Measurements from ENCODE around the gene MTHFR.

The MTHFR gene

DNA sequence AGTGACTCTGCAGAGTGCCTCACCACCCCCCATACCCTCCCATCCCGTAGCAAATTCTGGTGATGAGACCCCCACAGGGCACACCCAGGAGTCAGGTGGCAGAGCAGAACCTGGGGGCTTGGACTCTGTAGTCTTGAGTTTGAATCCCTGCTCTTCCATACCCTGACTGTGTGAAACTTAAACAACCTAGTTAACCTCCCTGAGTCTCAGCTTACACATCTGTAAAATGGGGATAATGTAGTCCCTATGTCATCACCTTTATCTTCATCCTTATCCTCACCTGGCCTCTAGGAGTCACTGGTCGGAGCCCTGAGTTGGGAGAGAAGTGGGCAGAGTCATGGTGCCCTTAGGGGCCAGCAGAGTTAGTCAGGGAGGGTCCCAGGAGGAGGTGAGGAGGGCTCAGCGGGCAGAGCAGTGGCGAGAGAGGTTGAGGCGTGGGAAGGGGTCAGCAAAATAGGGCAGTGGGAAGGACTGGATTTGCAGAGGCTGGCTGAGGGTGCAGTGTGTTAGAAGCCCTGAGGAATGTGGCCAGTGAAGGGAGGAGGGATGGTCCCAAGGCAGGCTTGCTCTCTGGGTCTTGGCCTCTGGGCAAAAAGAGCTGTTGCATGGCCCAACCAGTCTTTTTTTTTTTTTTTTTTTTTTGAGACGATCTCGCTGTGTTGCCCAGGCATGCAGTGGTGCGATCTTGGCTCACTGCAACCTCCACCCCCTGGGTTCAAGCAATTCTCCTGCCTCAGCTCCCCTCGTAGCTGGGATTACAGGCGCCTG, 25.2 kb downstream of the MTHFR start:
- no peak for DNase-seq (ENCODE audit: low read depth)

DNA sequence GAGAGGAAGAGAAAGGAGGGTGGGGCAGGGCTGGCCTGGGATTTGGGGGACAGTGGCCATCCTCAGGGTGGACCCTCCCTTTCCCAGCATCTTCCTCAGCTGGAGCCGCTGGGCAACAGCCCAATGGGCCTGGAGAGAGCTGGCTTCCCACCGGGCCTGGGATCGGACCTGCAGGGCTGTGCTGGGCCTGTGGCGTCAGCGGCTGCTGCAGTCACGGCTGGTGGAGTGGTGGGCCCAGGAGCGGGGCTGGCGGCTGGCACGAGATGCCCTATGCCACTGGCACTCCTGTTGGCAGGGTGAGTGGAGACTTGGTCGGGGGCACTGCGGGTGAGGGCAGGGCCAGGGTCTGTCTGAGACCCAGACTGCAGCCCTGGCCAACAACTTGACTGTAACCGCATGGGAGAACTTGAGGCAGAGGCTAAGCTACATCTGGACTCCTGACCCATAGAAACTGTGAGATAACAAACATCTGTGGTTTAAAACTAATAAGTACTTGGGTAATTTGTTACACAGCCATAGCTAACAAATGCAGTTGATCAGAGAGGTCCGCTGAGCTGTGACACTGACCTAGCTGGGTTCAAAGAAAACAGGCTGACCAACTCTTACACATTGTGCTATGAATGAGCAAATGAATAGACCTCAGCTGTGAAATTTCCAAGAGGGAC, 25.9 kb downstream of the MTHFR start:
- DNase-seq (ENCODE audit: low read depth) = no peak

- DNase-seq (ENCODE audit: low read depth) = no peak
Observed at GRCh38 chr1:11778844-11779623, 26.7 kb downstream of the MTHFR start.

- DNase-seq (ENCODE audit: low read depth) = no peak
Observed at GRCh38 chr1:11778336-11778735, 27.4 kb downstream of the MTHFR start.

GRCh38 chr1:11777658-11778322, 28.0 kb downstream of the MTHFR start:
- DNase-seq (ENCODE audit: low read depth) = no peak

DNA sequence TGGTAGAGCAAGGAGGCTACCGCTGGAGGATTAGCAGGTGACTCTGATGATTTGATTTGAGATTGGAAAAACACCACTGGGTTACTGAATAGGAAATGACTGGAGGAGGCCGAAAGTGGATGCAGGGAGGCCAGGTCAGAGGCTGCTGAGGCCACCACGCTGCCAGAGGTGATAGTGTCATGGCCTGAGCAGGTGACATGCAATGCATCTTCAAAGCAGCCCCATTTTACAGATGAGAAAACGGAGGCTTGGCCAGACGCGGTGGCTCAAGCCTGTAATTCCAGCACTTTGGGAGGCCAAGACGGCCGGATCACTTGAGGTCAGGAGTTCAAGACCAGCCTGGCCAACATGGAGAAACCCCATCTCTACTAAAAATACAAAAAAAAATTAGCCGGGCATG, 31.0 kb downstream of the MTHFR start:
- no peak for DNase-seq (ENCODE audit: low read depth)

GRCh38 chr1:11772458-11772857, 33.3 kb downstream of the MTHFR start:
- DNase-seq (ENCODE audit: low read depth) = no peak

- no peak for DNase-seq (ENCODE audit: low read depth)
Observed at GRCh38 chr1:11771481-11772043, 34.2 kb downstream of the MTHFR start.

DNA sequence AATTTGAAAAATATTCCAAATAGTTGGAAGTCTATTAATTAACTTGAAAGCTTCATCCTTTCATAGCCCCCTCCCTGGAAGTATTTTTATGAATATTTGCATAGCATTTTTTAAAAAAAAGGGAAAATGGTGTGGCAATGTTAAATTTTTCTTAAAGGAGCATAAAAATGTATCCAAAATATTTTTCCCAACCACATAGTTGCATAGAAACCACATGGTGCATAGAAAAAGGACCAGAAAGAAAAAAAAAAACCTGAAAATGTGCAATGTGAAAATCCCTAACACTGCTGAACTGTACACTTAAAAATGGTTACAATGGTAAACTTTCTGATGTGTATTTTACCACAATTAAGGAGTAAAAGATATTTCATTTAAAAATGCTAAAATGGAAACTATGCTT, 35.8 kb downstream of the MTHFR start:
- DNase-seq (ENCODE audit: low read depth) = no peak

- DNase-seq (ENCODE audit: low read depth) = no peak
Observed at GRCh38 chr1:11769274-11769673, 36.5 kb downstream of the MTHFR start.

GRCh38 chr1:11768821-11769220, 36.9 kb downstream of the MTHFR start:
- DNase-seq (ENCODE audit: low read depth) = no peak

DNA sequence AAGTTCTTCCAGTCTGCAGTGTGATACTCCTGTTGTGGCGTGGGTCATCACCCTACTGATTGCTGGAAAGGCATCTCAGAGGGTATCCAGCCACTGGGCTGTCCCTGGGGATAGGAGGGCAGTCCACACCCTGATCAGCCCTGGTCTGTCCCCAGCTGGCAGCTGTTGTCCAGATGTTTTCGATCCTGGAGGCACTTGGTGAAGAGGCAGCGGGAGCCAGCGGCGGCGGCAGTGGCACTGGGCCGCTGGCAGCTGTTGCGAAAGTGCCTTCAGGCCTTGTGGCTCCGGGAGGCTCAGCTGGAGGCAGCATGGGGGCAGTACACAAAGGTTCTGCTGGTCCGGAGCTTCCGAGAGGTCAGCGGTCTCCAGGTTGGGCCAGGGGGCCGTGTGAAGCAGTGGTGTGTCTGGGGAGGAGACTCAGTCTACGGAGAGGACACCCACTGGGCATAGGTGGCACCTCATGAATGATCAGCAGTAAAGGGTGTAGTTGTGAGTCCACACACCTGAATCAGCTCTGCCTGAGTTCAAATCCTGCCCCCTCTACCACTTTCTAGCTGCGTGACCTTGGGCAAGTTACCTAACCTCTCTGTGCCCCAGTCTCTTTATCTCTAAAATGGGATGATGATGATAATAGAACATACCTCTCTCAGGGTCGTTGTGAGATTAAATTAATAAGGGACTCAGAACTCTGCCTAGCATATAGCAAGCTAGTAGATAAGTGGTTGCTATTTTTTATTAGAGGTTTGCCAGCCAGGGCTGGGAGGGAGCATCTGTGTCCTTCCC, 37.7 kb downstream of the MTHFR start:
- DNase-seq (ENCODE audit: low read depth) = no peak

DNA sequence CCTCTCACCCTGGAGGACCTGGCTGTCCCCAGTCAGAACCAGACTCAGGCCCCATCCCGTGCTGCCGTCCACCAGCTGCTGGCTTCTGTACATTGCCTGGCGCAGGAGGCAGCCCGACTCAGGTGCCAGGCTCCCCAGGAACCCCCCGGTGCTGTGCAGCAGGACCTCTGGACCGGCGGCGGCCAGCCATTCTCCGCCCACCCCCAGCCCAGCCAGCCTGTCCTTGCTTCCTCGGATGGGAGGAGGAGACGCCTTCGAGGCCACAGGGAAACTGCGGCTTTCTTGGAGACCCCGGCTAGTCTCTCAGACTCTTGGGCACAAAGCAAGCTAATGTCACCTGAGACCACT, 39.4 kb downstream of the MTHFR start:
- DNase-seq (ENCODE audit: low read depth) = no peak

GRCh38 chr1:11765661-11766428, 39.9 kb downstream of the MTHFR start:
- no peak for DNase-seq (ENCODE audit: low read depth)

- DNase-seq (ENCODE audit: low read depth) = no peak
Observed at GRCh38 chr1:11764519-11764918, 41.2 kb downstream of the MTHFR start.

DNA sequence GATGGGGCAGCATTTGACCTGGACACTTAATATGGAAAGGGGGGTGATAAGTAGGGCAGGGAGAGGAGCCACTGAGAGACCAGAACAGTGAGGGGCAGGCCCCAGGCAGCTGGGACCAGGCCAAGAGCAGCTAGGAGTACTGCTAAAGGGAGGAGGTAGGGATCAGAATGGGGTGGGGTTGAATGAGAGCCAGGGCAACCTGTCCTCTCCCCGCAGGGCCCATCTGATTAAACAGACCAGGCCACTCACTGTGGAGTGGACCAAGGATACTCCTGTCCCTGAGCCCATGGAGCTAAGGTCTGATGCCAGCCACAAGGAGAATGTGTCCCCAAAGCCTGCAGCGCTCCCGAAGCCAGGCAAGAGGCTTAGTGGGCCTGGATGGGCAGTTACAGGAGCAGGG, 41.6 kb downstream of the MTHFR start:
- no peak for DNase-seq (ENCODE audit: low read depth)

DNA sequence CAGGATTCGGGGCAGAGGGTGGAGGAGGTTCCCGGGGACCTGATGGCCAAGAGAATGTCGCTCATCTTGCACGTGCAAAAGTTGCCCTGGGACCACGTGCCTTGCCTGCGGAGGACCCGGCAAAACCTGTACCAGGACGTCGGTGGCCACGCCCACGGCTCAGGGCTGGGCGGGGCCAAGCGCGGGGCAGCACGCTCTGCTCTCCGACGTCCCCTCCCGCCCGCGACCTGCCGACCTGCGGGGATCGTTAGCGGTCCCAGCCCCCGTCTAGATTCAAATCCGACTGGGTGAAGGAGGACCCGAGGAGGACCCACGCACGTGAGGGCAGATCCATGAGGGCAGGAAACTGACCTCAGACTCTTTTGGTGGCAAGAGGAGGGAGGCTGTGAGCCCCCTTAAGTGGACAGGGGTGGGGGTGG, 43.8 kb downstream of the MTHFR start, which contains the start of gene C1orf167:
Gene C1orf167 (plus strand): TSS at position 206 of the 419 bp plus-strand sequence. CDS start 2,208 bp downstream, outside the sequence.
- DNase-seq (ENCODE audit: low read depth) = no peak

DNA sequence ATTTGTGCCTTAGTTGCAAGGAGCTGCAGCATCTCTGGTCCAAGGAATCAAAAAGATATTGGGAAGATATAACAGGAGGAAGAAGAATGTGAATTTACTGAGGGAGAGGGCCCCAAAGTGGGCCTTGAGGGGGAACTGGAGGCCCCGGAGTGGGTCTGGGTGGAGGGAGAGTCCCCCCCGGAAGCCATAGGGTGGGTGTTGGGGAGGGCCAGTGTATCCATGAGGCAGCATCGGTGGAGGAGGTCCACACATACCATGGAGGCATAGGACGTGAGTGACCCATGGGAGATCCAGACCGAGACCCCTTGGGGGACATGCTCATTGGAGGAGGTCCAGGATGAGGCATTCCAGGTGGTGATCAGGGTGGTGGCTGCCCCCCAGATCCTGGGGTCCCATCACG, 44.5 kb downstream of the MTHFR start:
- DNase-seq (ENCODE audit: low read depth) = no peak

DNA sequence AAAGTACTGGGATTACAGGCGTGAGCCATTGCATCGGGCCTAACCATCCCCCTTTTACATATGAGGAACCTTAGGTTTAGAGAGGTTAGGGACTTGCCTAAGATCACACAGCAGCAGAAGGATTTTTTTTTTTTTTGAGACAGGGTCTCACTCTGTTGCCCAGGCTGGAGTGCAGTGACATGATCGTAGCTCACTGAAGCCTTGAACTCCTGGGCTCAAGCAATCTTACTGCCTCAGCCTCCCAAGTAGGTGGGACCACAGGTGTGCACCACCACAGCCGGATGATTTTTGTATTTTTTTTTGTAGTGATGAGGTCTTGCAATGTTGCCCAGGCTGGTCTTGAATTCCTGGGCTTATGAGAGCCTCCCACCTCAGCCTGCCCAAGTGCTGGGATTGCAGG, 46.0 kb downstream of the MTHFR start:
- no peak for DNase-seq (ENCODE audit: low read depth)

GRCh38 chr1:11757047-11757446, 48.7 kb downstream of the MTHFR start:
- DNase-seq (ENCODE audit: low read depth) = no peak

Measured in activated T-helper 1 cell treated with Interleukin-2 at 50 U/mL for 16 hours (primary cell).